Heart right ventricle (tissue), 16 donors: ENCODE measurements around the gene RASGRP2. TPM values are rescaled to one million over a fixed set of nuclear protein-coding genes. Genes with fewer than 3 reads are reported as not detected.

Source experiments
- ATAC-seq, 8 donors: fragments of 200-7000 bp; cut with Tn5 transposase; one replicate each; pipeline ENCODE4 v1.9.1; 2020; ENCODE audit warnings: mild to moderate bottlenecking in 8 of 8, moderate library complexity in 8 of 8, moderate number of reproducible peaks in 1 of 8
- DNase-seq, 2 donors: peaks; one replicate each; pipeline ENCODE4 v3.0.0-alpha.2; 2020
- H3K27ac ChIP-seq, 10 donors: fragments of 200-600 bp; sonication (generic) in 2 of 10; one replicate each; pipeline versions ENCODE4 v1.5.0 to v1.8.0; 2020 to 2022; ENCODE audit warnings: mild to moderate bottlenecking in 3 of 10
- H3K27me3 ChIP-seq, 7 donors: fragments of 200-600 bp; one replicate each; pipeline ENCODE4 v1.8.0; 2021 to 2022; ENCODE audit warnings: mild to moderate bottlenecking in 2 of 7
- H3K36me3 ChIP-seq, 9 donors: fragments of 200-600 bp; sonication (generic) in 1 of 9; one replicate each; pipeline versions ENCODE4 v1.5.0 to v1.8.0; 2020 to 2022; ENCODE audit warnings: mild to moderate bottlenecking in 2 of 9
- H3K4me1 ChIP-seq, 9 donors: fragments of 200-600 bp; sonication (generic) in 1 of 9; one replicate each; pipeline versions ENCODE4 v1.5.0 to v1.8.0; 2020 to 2022; ENCODE audit warnings: mild to moderate bottlenecking in 4 of 9
- H3K4me3 ChIP-seq, 10 donors: fragments of 200-600 bp; sonication (generic) in 2 of 10; one replicate each; pipeline versions ENCODE4 v1.5.0 to v1.8.0; 2020 to 2022; ENCODE audit warnings: mild to moderate bottlenecking in 7 of 10, moderate library complexity in 2 of 10
- H3K9me3 ChIP-seq, 11 donors: fragments of 200-600 bp in 10 of 11; sonication (generic) in 2 of 11; one replicate each; pipeline versions ENCODE4 v1.5.0 to v1.8.0; 2013 to 2022; ENCODE audit warnings: mild to moderate bottlenecking in 2 of 11, control low read depth in 1 of 11, moderate library complexity in 1 of 11
- WGBS, 2 donors: extraction: QIAGEN DNeasy Blood & Tissue Kit; methylation state at CpG; one replicate each; pipeline ENCODE4 v1.1.7; 2013; ENCODE audit warnings: inconsistent platforms in 1 of 2; 5-methylcytosine and 5-hydroxymethylcytosine counted together
- intact Hi-C, 10 donors: fragments of 100-400 bp; cut with DNase I; formaldehyde crosslinking; loops; one replicate each; pipeline versions ENCODE4 v1.11.1 to v1.14.2; 2022
- polyA plus RNA-seq, 2 donors: library from polyadenylated mRNA; stranded (reverse); fragments of 200-250 nt; gene quantifications; one replicate each; pipeline ENCODE4 v1.2.3, GENCODE V29; 2013
- total RNA-seq, 10 donors: library from RNA; stranded (reverse); fragmentation: NEBNext Ultra II Directional in 3 of 10; extraction: Animal tissue kit (Norgen Biotek cat#: 25700) in 3 of 10; gene quantifications; one replicate each; pipeline versions ENCODE4 v1.2.1 to v1.2.4, GENCODE V29; 2021 to 2023
- TF ChIP-seq, protein P1 (sequence below), 9 donors: fragments of 200-600 bp; sonication (generic) in 2 of 9; IDR thresholded peaks; one replicate each; pipeline versions ENCODE4 v1.5.0 to v1.8.0; 2021 to 2022; ENCODE audit warnings: antibody characterized with exemption in 9 of 9, mild to moderate bottlenecking in 5 of 9, moderate library complexity in 1 of 9
- donor health status: Arrhythmogenic right ventricular cardiomyopathy.
- donor health status: ischemic (EF 13 %, LVEDD 7.1; RV severe dilation, severe dysfunction).
- donor health status: healthy with polysubstance abuse.
- donor health status: DM: no; HTN: yes; CAD: no.
- donor health status: DM: no; HTN: no; CAD: no.
- donor health status: ischemic (EF 25% LVEDD 6.9; RV normal size, moderate dysfunction).
- donor health status: ischemic (EF 25% LVEDD 5.7; RV mildly dilated, moderate dysfunction).
- donor health status: healthy.
- donor health status: DM: yes; HTN: yes; CAD: no.
- donor health status: Ischemic cardiomyopathy.
- donor health status: ischemic (EF 35%, LVEDD 5.7; RV mildly dilated, moderate dysfunction).
- donor health status: nonischemic (EF 11% LVEDD 7.7; RV severe dilation, severe dysfunction).
- donor health status: DM: yes; HTN: yes; CAD: no.
- donor health status: PGD.
- donor health status: ischemic (EF 29% LVEDD 5.4; RV normal size, mild dysfunction).
- donor health status: nonischemic (EF 23%, LVEDD 6.1; RV moderate dilation, normal function).

The RASGRP2 gene
- total and polyA plus RNA-seq, 12 donors = 18.9 to 128 (median 27.3) TPM

GRCh38 chr11:64715756-64716472 is 28.0 kb downstream of the RASGRP2 start:
- DNase-seq (no peak), ATAC-seq (no peak)
- peaks cover 0 to 8% (median 0%) of the 10 kb centered on the region in 9 donors for H3K4me1 ChIP-seq
- no peaks in the 10 kb centered on the region for H3K9me3 ChIP-seq
- no peaks in the 10 kb centered on the region for H3K36me3 ChIP-seq
- H3K27me3 ChIP-seq = peaks cover 30 to 100% (median 98%) of the 10 kb centered on the region in 7 donors
- TF ChIP-seq, protein P1, sequence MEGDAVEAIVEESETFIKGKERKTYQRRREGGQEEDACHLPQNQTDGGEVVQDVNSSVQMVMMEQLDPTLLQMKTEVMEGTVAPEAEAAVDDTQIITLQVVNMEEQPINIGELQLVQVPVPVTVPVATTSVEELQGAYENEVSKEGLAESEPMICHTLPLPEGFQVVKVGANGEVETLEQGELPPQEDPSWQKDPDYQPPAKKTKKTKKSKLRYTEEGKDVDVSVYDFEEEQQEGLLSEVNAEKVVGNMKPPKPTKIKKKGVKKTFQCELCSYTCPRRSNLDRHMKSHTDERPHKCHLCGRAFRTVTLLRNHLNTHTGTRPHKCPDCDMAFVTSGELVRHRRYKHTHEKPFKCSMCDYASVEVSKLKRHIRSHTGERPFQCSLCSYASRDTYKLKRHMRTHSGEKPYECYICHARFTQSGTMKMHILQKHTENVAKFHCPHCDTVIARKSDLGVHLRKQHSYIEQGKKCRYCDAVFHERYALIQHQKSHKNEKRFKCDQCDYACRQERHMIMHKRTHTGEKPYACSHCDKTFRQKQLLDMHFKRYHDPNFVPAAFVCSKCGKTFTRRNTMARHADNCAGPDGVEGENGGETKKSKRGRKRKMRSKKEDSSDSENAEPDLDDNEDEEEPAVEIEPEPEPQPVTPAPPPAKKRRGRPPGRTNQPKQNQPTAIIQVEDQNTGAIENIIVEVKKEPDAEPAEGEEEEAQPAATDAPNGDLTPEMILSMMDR (IDR thresholded peaks at IDR 0.05) = no peak
- H3K4me3 ChIP-seq = no peak overlapping the region
- 46 to 50% methylated on average over 13 of the region's 13 CpGs for WGBS, 2 donors
- intact Hi-C loops = no loop called here
- H3K27ac ChIP-seq = no peak overlapping the region

DNA sequence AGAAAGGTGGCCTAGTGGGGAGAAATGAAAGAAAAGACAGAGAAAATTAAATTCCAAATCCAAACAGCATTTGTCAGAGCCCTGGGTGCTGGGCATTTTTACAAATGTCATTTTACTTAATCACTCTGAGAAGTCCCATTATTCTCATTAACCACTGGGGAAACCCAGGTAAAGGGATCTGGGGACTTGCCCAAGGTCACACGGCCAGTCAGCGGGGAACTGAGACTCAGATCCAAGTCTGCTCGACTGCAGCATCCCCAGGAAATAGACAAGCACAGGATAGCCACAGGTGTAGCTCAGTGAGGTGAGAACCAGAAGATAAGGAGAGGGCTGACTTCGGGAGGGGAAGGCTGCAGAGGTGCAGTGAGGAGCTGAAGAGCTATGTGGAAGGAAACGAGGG is 28.8 kb downstream of the RASGRP2 start:
- intact Hi-C loops = no loop called here
- Histone ChIP-seq H3K4me1 (peaks cover 0 to 8% (median 0%) of the 10 kb centered on the region in 9 donors), H3K27me3 (peaks cover 32 to 100% (median 98%) of the 10 kb centered on the region in 7 donors), H3K36me3 (no peaks in the 10 kb centered on the region), H3K4me3 (no peak overlapping the region), H3K9me3 (no peaks in the 10 kb centered on the region), H3K27ac (no peak overlapping the region)
- WGBS, 2 donors = 53 to 66% methylated on average over 5 of the region's 5 CpGs
- TF ChIP-seq, protein P1 (IDR thresholded peaks at IDR 0.05) = no peak
- ATAC-seq = no peak
- no peak for DNase-seq

DNA sequence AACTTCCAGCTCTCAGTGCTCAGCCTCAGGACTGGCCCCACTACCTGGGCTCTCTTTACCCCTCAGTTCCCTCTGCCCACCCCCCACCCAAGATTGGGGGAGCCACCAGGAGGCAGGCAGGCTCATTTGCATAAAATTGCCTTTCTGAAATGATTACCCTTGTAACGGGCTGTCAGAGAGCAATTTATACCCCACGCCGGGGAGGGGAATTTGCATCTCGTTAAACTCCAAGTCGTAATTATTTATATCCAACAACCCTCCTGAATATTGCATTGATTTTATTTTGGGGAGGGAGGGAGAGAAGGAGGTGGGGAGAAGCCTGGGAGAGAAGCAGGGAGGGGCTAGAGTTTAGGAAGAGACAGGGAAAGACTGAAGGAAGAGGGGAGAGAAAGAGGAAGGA is 29.3 kb downstream of the RASGRP2 start:
- no peak for ATAC-seq
- no peaks in the 10 kb centered on the region for H3K9me3 ChIP-seq
- peaks cover 0 to 8% (median 0%) of the 10 kb centered on the region in 9 donors for H3K4me1 ChIP-seq
- 62 to 63% methylated on average over 5 of the region's 5 CpGs for WGBS, 2 donors
- intact Hi-C loops = no loop called here
- H3K27ac ChIP-seq = no peak overlapping the region
- H3K36me3 ChIP-seq = no peaks in the 10 kb centered on the region
- TF ChIP-seq, protein P1 (IDR thresholded peaks at IDR 0.05) = no peak
- H3K4me3 ChIP-seq = no peak overlapping the region
- DNase-seq = no peak
- peaks cover 32 to 100% (median 98%) of the 10 kb centered on the region in 7 donors for H3K27me3 ChIP-seq

GRCh38 chr11:64713781-64714363 is 30.1 kb downstream of the RASGRP2 start:
- H3K4me3 ChIP-seq = peak overlapping the region in 1 of 10 donors; percentile 7
- no peaks in the 10 kb centered on the region for H3K36me3 ChIP-seq
- H3K4me1 ChIP-seq = peaks cover 0 to 8% (median 0%) of the 10 kb centered on the region in 9 donors
- TF ChIP-seq, protein P1 (IDR thresholded peaks at IDR 0.05) = no peak
- peaks cover 32 to 100% (median 98%) of the 10 kb centered on the region in 7 donors for H3K27me3 ChIP-seq
- WGBS, 2 donors = 4 to 6% methylated on average over 39 of the region's 39 CpGs
- no peaks in the 10 kb centered on the region for H3K9me3 ChIP-seq
- intact Hi-C loops = no loop called here
- ATAC-seq (no peak), DNase-seq (no peak)
- no peak overlapping the region for H3K27ac ChIP-seq
